HT-29 (cell line): Measurements from ENCODE around the gene LHFPL3. TPM values are rescaled to one million over a fixed set of nuclear protein-coding genes. Genes with fewer than 3 reads are reported as not detected.
"Not testable (repeated sequence)": the region's sequence is repeated elsewhere in the genome, so short reads cannot be mapped to it uniquely, and the experiment has no call there.

Experiments used
- DNase-seq: peaks from one replicate; pipeline ENCODE4 v3.0.0-alpha.2; 2015; ENCODE audit warnings: low spot score
- total RNA-seq: library from RNA; depleted of rRNA; stranded (reverse); fragments of >200 nt; shearing (Covaris generic); gene quantifications from 2 replicates; pipeline ENCODE4 v1.2.3, GENCODE V29; 2014

Gene LHFPL3
- total RNA-seq, 1 experiment from 2014 or later: not detected

DNA sequence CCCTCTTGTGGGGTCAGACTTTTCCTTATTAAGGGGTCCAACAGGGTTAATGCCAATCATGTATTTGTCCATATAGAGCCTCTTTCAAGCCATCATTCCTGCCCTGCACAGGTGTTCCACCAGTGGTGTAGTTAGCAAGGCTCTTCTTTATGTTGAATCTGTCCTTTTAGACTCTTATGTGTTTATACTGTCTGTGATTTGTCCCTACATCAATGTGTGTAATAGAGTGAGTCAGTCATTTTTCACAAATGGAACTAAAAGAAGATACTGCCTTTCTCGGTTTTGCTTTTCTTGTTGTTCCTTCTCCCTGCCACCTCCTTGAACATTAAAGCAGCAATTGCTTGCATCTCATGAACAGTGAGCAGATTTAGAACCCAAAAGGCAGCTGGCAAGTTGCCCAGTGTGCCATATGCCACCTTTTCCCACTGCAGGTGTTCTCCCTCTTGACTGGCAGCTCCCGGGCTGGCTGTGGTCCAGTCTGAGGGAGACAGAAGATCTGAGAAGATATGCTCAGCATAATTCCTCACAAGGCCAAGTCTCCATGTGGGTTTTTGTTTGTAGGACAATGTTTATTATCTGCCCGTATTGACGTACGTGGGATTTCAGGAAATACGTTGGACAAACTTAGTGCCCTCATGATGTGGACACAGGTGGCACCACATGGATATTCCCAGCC is 154.1 kb downstream of the LHFPL3 start:
- DNase-seq: no peak

GRCh38 chr7:104486931-104487330 is 158.5 kb downstream of the LHFPL3 start:
- no peak for DNase-seq

- DNase-seq: no peak
Measured at GRCh38 chr7:104487642-104488041, 159.2 kb downstream of the LHFPL3 start.

DNA sequence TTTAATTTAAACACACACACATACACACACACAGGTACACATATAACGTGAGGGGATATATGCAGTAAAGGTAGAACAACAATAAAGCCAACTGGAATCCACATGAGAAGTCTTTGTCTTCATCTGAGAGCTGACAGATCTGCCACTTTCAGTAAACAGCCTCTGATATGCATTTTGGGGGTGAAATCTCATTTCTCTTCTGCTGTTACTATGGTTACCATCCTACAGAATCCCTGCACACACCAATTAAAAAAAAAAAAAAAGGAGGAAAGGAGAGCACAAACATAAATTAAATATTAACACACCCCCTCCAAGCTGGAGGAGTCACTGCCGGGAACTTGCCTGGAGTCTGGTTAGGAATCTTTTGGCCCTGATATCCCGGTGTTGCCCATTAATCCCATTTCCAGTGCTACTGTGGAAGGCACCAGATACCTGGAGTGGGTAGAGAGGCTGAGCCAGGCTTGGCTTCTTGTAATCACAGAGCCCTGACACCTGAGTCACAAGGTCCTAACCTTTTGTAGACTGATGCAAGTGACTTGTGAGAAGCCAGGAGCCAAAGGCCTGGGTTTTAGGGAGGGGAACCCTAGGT is 169.1 kb downstream of the LHFPL3 start:
- no peak for DNase-seq

DNA sequence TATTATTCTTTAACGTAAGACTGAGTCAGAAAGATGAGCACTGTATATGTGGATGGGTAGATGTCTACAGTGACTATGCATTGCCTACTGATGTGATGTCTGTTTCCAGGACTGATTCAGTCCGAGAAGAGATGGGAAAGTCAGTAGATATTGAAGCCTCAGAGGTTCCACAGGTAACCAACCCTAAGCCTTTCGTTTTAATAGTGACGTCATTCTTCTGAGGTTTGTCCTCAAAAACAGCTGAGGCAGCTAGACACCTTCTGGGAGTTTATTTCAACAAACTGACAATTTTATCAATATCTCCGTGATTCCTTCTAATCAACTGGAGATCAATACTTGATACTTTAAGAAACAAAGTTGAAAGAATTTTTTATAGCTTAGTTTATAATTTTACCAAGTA is 171.6 kb downstream of the LHFPL3 start:
- DNase-seq: no peak

DNA sequence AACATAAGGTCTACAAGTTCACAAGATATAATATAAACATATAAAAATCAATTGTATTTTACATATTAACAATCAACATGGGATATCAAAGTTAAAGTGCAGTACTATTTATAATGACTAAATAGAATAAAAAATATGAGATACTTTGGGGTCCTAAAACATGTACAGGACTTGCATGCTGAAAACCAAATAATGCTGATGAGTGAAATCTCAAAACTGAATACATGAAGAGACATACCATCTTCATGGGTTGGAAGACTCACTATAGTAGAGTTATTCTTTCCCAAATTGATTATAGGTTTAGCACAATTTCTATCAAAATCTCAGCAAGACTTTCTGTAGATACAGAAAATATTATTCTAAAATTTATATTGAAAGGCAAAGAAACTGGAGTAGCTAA is 181.5 kb downstream of the LHFPL3 start:
- no peak for DNase-seq

GRCh38 chr7:104524853-104525252 is 196.4 kb downstream of the LHFPL3 start:
- no peak for DNase-seq

GRCh38 chr7:104528142-104528541 is 199.7 kb downstream of the LHFPL3 start:
- no peak for DNase-seq

GRCh38 chr7:104529567-104529966 is 201.2 kb downstream of the LHFPL3 start:
- DNase-seq: no peak

- no peak for DNase-seq
Measured at GRCh38 chr7:104530251-104530650, 201.8 kb downstream of the LHFPL3 start.

DNA sequence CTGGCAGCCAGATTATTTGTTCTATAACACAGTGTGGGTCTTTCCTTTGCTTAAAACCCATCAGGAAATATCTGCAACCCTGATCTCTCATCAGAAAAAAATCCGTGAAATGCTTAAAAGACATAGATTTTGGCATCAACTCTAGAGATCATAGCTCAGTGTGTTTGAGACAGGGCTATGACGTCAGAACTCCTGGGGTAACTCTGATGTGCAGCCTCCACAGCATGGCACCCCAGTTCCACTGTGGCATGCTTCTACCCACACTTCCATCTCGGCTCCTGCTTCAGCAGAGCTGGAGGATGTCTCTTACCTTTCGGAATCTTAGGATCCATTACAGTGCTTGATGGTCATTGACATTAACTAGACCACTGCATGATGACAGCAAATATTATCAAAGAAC is 205.7 kb downstream of the LHFPL3 start:
- no peak for DNase-seq

- no peak for DNase-seq
Measured at GRCh38 chr7:104535841-104536240, 207.4 kb downstream of the LHFPL3 start.

DNA sequence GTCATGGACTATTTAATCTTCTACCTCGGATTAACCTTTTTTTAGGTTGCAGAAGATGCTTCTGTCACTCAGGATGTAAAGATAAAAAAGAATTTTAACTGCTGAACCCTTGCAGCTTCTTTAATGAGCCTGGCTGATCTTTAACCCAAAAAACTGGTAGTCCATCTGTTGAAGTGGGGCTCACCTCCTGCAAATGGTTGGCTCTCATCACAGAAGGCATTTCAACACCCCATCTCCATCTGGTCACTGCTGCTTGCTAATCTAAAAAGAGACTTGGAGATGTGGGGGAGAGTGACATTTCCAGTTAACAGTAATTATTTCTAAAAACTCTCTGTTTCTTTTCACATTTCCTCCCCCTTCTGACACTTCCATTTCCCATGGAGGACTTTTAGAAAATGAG is 208.6 kb downstream of the LHFPL3 start:
- DNase-seq: no peak

- no peak for DNase-seq
Measured at GRCh38 chr7:104538152-104538551, 209.7 kb downstream of the LHFPL3 start.

DNA sequence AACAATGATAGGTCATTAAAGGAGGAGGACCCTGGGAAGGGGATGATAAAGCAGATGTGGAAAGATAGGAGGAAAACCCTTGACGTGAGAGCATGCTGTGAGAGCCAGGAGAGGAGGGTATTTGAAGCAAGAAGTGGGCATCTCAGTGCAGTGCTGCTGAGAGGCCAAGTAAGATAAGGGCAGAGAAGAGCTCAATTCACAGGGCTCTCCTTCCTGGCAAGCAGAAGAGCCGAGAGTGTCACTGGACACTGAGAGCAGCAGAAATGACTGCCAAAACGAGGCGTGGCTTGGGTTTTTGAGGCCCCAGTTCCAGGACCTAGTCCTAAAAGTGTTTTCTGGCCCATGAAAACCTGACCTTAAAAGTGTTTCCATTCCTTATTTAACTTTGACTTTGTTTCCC is 213.5 kb downstream of the LHFPL3 start:
- DNase-seq: no peak

DNA sequence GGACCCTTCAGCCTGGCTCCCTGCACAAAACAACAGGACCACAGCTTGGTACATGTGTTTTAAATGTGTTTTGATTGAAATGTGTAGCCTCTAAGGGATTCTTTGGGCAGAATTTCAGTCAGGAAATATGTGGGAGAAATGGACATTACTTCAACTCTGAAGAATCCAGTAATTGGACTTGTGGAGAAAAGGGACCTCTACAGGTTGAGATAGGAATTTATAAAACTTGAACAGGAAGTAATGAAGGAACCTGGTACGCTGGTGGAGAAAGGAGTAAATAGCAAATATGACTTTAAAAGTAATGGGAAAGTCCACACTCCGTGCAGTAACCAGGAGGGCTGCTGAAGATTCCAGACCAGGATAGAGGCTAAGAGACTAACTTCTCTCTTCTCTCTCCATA is 220.5 kb downstream of the LHFPL3 start:
- DNase-seq: peak; percentile 24

- no peak for DNase-seq
Measured at GRCh38 chr7:104550362-104550761, 222.0 kb downstream of the LHFPL3 start.

DNA sequence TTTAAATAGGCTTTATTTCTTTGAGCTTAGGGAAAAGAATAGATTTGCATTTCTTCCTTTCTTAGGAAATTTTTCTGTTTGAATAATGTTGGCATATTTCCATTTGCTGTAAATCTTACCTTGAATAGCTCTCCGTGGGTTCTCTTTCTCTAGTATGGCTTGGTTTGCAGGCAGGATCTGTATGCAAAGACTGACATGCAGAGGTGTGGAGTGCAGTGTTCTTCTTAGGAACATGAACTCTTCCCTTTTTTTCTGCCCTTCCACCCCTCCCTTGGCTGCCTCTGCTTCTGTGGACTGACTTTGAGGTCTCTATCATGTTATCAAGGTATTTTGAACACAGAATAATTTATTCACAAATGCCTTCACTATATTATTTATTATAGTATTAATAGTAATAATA is 222.8 kb downstream of the LHFPL3 start:
- no peak for DNase-seq

DNA sequence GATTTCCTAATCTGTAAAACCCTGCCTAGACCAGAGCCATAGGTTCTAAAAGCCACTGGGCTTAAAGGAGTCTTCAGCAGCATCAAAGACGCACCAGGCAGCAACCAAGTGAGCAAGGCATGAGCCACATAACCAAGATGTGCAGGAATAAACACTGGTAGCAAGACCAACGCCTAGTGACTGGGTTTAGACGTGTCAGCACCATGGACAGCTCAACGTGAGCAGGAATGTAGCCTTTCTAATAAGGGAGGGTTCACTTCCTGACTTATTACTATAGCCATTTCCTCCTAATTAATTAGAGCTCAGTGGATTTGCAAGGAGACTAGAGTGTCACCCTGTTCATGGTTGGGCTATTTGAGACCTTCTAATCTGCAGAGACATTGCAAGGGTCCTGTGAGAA is 223.7 kb downstream of the LHFPL3 start:
- DNase-seq: peak; percentile 80

- no peak for DNase-seq
Measured at GRCh38 chr7:104553074-104553473, 224.7 kb downstream of the LHFPL3 start.

DNA sequence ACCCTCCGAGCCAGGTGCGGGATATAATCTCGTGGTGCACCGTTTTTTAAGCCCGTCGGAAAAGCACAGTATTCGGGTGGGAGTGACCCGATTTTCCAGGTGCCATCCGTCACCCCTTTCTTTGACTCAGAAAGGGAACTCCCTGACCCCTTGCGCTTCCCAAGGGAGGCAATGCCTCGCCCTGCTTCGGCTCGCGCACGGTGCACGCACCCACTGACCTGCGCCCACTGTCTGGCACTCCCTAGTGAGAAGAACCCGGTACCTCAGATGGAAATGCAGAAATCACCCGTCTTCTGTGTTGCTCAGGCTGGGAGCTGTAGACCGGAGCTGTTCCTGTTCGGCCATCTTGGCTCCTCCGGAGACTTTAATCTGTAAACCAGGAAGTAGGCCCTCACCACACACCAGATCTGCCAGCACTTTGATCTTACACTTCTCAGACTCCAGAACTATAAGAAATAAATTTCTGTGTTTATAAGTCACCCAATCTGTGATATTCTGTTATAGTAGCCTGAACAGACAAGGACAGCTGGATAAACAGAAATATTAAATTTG is 235.0 kb downstream of the LHFPL3 start:
- not testable (repeated sequence) for DNase-seq

- no peak for DNase-seq
Measured at GRCh38 chr7:104569751-104570150, 241.3 kb downstream of the LHFPL3 start.

- DNase-seq: no peak
Measured at GRCh38 chr7:104572554-104572953, 244.2 kb downstream of the LHFPL3 start.
